ENCODE results near the gene ADAP2.

GRCh38 chr17:30992551-30992950 lies 70.8 kb downstream of the ADAP2 start:
- TF ChIP-seq ZNF384 (IDR thresholded peaks at IDR 0.05) (no peak), FOXK2 (IDR thresholded peaks at IDR 0.05) (no peak), ELF4 (IDR thresholded peaks at IDR 0.05) (no peak), ARNT (IDR thresholded peaks at IDR 0.05) (no peak), SUZ12 (IDR thresholded peaks at IDR 0.05) (no peak), FOXA1 (IDR thresholded peaks at IDR 0.05) (no peak), HDGF (IDR thresholded peaks at IDR 0.05; ENCODE audit: borderline replicate concordance) (no peak)

All from HEK293T (cell line).